Measurements from ENCODE around the gene SCMH1. TPM values are rescaled to one million over a fixed set of nuclear protein-coding genes. Genes with fewer than 3 reads are reported as not detected.

SCMH1 gene
- total RNA-seq, 1 donor from 2014 or later, result 57.6 TPM

DNA sequence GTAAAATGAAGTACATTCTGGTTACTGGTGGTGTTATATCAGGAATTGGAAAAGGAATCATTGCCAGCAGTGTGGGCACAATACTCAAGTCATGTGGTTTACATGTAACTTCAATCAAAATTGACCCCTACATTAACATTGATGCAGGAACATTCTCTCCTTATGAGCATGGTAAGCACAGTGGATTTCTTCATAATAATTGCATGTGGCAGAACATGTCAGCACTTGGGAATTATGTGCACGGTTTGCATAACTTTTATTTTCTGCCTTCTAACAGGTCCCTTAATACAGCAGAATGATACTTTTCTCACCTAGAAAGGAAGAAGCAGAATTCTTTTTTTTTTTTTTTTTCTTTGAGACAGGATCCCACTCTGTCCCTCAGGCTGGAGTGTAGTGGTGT, 258.8 kb downstream of the SCMH1 start:
- Mint-ChIP-seq H3K27me3 (no peaks in the 10 kb centered on the region), H3K27ac (no peak overlapping the region), H3K9me3 (ENCODE audit: low read depth) (no peaks in the 10 kb centered on the region), H3K4me3 (ENCODE audit: low read depth) (no peak overlapping the region), H3K4me1 (ENCODE audit: low read depth) (peaks cover 31% of the 10 kb centered on the region), H3K36me3 (ENCODE audit: insufficient read depth) (peaks cover 11% of the 10 kb centered on the region)
- TF ChIP-seq, protein P1, sequence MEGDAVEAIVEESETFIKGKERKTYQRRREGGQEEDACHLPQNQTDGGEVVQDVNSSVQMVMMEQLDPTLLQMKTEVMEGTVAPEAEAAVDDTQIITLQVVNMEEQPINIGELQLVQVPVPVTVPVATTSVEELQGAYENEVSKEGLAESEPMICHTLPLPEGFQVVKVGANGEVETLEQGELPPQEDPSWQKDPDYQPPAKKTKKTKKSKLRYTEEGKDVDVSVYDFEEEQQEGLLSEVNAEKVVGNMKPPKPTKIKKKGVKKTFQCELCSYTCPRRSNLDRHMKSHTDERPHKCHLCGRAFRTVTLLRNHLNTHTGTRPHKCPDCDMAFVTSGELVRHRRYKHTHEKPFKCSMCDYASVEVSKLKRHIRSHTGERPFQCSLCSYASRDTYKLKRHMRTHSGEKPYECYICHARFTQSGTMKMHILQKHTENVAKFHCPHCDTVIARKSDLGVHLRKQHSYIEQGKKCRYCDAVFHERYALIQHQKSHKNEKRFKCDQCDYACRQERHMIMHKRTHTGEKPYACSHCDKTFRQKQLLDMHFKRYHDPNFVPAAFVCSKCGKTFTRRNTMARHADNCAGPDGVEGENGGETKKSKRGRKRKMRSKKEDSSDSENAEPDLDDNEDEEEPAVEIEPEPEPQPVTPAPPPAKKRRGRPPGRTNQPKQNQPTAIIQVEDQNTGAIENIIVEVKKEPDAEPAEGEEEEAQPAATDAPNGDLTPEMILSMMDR (IDR thresholded peaks at IDR 0.05; ENCODE audit: unreplicated experiment), result no peak
- DNase-seq (ENCODE audit: low spot score, unreplicated experiment), result no peak

- H3K4me3 Mint-ChIP-seq (ENCODE audit: low read depth), result no peak overlapping the region
Observed at GRCh38 chr1:40982721-40983120, 259.4 kb downstream of the SCMH1 start.

GRCh38 chr1:40981691-40982448, 260.2 kb downstream of the SCMH1 start:
- Mint-ChIP-seq H3K9me3 (ENCODE audit: low read depth) (no peaks in the 10 kb centered on the region), H3K4me1 (ENCODE audit: low read depth) (peaks cover 25% of the 10 kb centered on the region), H3K4me3 (ENCODE audit: low read depth) (peak overlapping the region; percentile 6), H3K27me3 (peaks cover 3% of the 10 kb centered on the region), H3K27ac (peak overlapping the region; percentile 7), H3K36me3 (ENCODE audit: insufficient read depth) (peaks cover 10% of the 10 kb centered on the region)
- no peak for DNase-seq (ENCODE audit: low spot score, unreplicated experiment)
- TF ChIP-seq, protein P1 (IDR thresholded peaks at IDR 0.05; ENCODE audit: unreplicated experiment), result no peak

More at GRCh38 chr1:40982721-40983120, 259.4 kb downstream of the SCMH1 start:
- Mint-ChIP-seq H3K36me3 (ENCODE audit: insufficient read depth) (peaks cover 10% of the 10 kb centered on the region), H3K4me1 (ENCODE audit: low read depth) (peaks cover 31% of the 10 kb centered on the region), H3K27ac (no peak overlapping the region), H3K27me3 (no peaks in the 10 kb centered on the region), H3K9me3 (ENCODE audit: low read depth) (no peaks in the 10 kb centered on the region)
- no peak for DNase-seq (ENCODE audit: low spot score, unreplicated experiment)
- TF ChIP-seq, protein P1 (IDR thresholded peaks at IDR 0.05; ENCODE audit: unreplicated experiment), result no peak

GRCh38 chr1:40980453-40981121, 261.5 kb downstream of the SCMH1 start:
- Mint-ChIP-seq H3K27ac (peak overlapping the region; percentile 81), H3K4me1 (ENCODE audit: low read depth) (peaks cover 21% of the 10 kb centered on the region), H3K9me3 (ENCODE audit: low read depth) (no peaks in the 10 kb centered on the region), H3K27me3 (peaks cover 5% of the 10 kb centered on the region), H3K36me3 (ENCODE audit: insufficient read depth) (peaks cover 4% of the 10 kb centered on the region), H3K4me3 (ENCODE audit: low read depth) (peak overlapping the region; percentile 81)
- TF ChIP-seq, protein P1 (IDR thresholded peaks at IDR 0.05; ENCODE audit: unreplicated experiment), result no peak
- DNase-seq (ENCODE audit: low spot score, unreplicated experiment), result no peak

- H3K27me3 Mint-ChIP-seq, result peaks cover 5% of the 10 kb centered on the region
- TF ChIP-seq, protein P1 (IDR thresholded peaks at IDR 0.05; ENCODE audit: unreplicated experiment), result no peak
- DNase-seq (ENCODE audit: low spot score, unreplicated experiment), result no peak
- peak overlapping the region; percentile 81 for H3K4me3 Mint-ChIP-seq (ENCODE audit: low read depth)
- peak overlapping the region; percentile 81 for H3K27ac Mint-ChIP-seq
- H3K36me3 Mint-ChIP-seq (ENCODE audit: insufficient read depth), result peaks cover 4% of the 10 kb centered on the region
- H3K4me1 Mint-ChIP-seq (ENCODE audit: low read depth), result peaks cover 21% of the 10 kb centered on the region
- H3K9me3 Mint-ChIP-seq (ENCODE audit: low read depth), result no peaks in the 10 kb centered on the region
Observed at GRCh38 chr1:40980068-40980452, 262.0 kb downstream of the SCMH1 start.
